IPS DF 6.9 (cell line): Measurements from ENCODE around the gene BCAS1.

ENCODE experiments used
- DNase-seq: peaks from one replicate; pipeline ENCODE4 v3.0.0-alpha.2; 2013; ENCODE audit warnings: low read depth, low spot score
- H3K27ac ChIP-seq: one replicate; pipeline ENCODE4 v1.5.1; 2013; ENCODE audit warnings: low read length, control low read depth
- H3K27me3 ChIP-seq: 2 replicates; pipeline ENCODE4 v1.6.1; 2013; ENCODE audit warnings: mild to moderate bottlenecking, low read length; ENCODE audit not compliant: control insufficient read depth, insufficient read depth
- H3K36me3 ChIP-seq: 2 replicates; pipeline ENCODE4 v1.6.1; 2013; ENCODE audit warnings: low read length; ENCODE audit not compliant: control insufficient read depth, insufficient read depth
- H3K4me1 ChIP-seq: 2 replicates; pipeline ENCODE4 v1.6.1; 2013; ENCODE audit warnings: low read length; ENCODE audit not compliant: control insufficient read depth, insufficient read depth
- H3K4me3 ChIP-seq: 2 replicates; pipeline ENCODE4 v1.5.1; 2013; ENCODE audit warnings: mild to moderate bottlenecking, low read length
- H3K9me3 ChIP-seq: 2 replicates; pipeline ENCODE4 v1.6.1; 2013; ENCODE audit warnings: low read length, inconsistent platforms; ENCODE audit not compliant: control insufficient read depth, insufficient read depth
- WGBS: extraction: QIAGEN DNeasy Blood & Tissue Kit; methylation state at CpG from one replicate; pipeline ENCODE4 v1.1.7; 2013; ENCODE audit warnings: mixed read lengths, missing lambda C conversion rate; ENCODE audit not compliant: insufficient read length, insufficient coverage; 5-methylcytosine and 5-hydroxymethylcytosine counted together

BCAS1 gene

GRCh38 chr20:54063992-54064676 is 6.3 kb downstream of the BCAS1 start:
- no peaks in the 10 kb centered on the region for H3K9me3 ChIP-seq
- H3K4me1 ChIP-seq: peaks cover 5% of the 10 kb centered on the region; the same call in 1 of the 2 replicates
- no peaks in the 10 kb centered on the region for H3K27me3 ChIP-seq
- no CpG with 5 or more reads among the region's 11 CpGs for WGBS
- H3K4me3 ChIP-seq: no peak overlapping the region
- H3K27ac ChIP-seq: no peak overlapping the region
- H3K36me3 ChIP-seq: no peaks in the 10 kb centered on the region; the same call in 1 of the 2 replicates
- DNase-seq: no peak

GRCh38 chr20:54063580-54063979 is 6.8 kb downstream of the BCAS1 start:
- Histone ChIP-seq H3K36me3 (no peaks in the 10 kb centered on the region; the same call in 1 of the 2 replicates), H3K4me3 (no peak overlapping the region), H3K27me3 (no peaks in the 10 kb centered on the region), H3K4me1 (peaks cover 5% of the 10 kb centered on the region; the same call in 1 of the 2 replicates), H3K27ac (no peak overlapping the region), H3K9me3 (no peaks in the 10 kb centered on the region)
- DNase-seq: no peak
- WGBS: no CpG with 5 or more reads among the region's 3 CpGs

- H3K4me1 ChIP-seq: peaks cover 5% of the 10 kb centered on the region; the same call in 1 of the 2 replicates
- no peak overlapping the region for H3K27ac ChIP-seq
Measured at GRCh38 chr20:54062812-54063280, 7.5 kb downstream of the BCAS1 start.

GRCh38 chr20:54061101-54061881 is 9.1 kb downstream of the BCAS1 start:
- Histone ChIP-seq H3K4me1 (0 out of 2 replicates have a peak, but pooled peaks cover 2% of the 10 kb centered on the region), H3K27ac (no peak overlapping the region), H3K9me3 (no peaks in the 10 kb centered on the region), H3K4me3 (no peak overlapping the region), H3K36me3 (no peaks in the 10 kb centered on the region; the same call in 1 of the 2 replicates), H3K27me3 (no peaks in the 10 kb centered on the region)
- no peak for DNase-seq
- WGBS: no CpG with 5 or more reads among the region's 8 CpGs

More at GRCh38 chr20:54062812-54063280, 7.5 kb downstream of the BCAS1 start:
- Histone ChIP-seq H3K9me3 (no peaks in the 10 kb centered on the region), H3K4me3 (no peak overlapping the region), H3K27me3 (no peaks in the 10 kb centered on the region), H3K36me3 (no peaks in the 10 kb centered on the region; the same call in 1 of the 2 replicates)
- no CpG with 5 or more reads among the region's 4 CpGs for WGBS
- DNase-seq: no peak

GRCh38 chr20:54059691-54060364 is 10.6 kb downstream of the BCAS1 start:
- Histone ChIP-seq H3K27me3 (no peaks in the 10 kb centered on the region), H3K36me3 (no peaks in the 10 kb centered on the region; the same call in 1 of the 2 replicates), H3K4me3 (no peak overlapping the region), H3K4me1 (no peaks in the 10 kb centered on the region), H3K9me3 (no peaks in the 10 kb centered on the region), H3K27ac (no peak overlapping the region)
- DNase-seq: no peak
- no CpG with 5 or more reads among the region's 6 CpGs for WGBS

GRCh38 chr20:54058420-54059139 is 11.8 kb downstream of the BCAS1 start:
- no CpG with 5 or more reads among the region's 16 CpGs for WGBS
- no peak overlapping the region for H3K27ac ChIP-seq
- no peak overlapping the region for H3K4me3 ChIP-seq
- DNase-seq: no peak
- no peaks in the 10 kb centered on the region for H3K27me3 ChIP-seq
- H3K36me3 ChIP-seq: no peaks in the 10 kb centered on the region; the same call in 1 of the 2 replicates
- H3K4me1 ChIP-seq: no peaks in the 10 kb centered on the region
- no peaks in the 10 kb centered on the region for H3K9me3 ChIP-seq

GRCh38 chr20:54056762-54057639 is 13.4 kb downstream of the BCAS1 start:
- H3K4me1 ChIP-seq: no peaks in the 10 kb centered on the region
- no CpG with 5 or more reads among the region's 3 CpGs for WGBS
- H3K27me3 ChIP-seq: no peaks in the 10 kb centered on the region
- H3K27ac ChIP-seq: no peak overlapping the region
- H3K9me3 ChIP-seq: no peaks in the 10 kb centered on the region
- no peak overlapping the region for H3K4me3 ChIP-seq
- H3K36me3 ChIP-seq: no peaks in the 10 kb centered on the region; the same call in 1 of the 2 replicates
- no peak for DNase-seq

- Histone ChIP-seq H3K4me1 (no peaks in the 10 kb centered on the region), H3K27ac (no peak overlapping the region), H3K9me3 (no peaks in the 10 kb centered on the region), H3K4me3 (no peak overlapping the region), H3K36me3 (no peaks in the 10 kb centered on the region), H3K27me3 (no peaks in the 10 kb centered on the region)
- no CpG with 5 or more reads among the region's 5 CpGs for WGBS
- no peak for DNase-seq
Measured at GRCh38 chr20:54054516-54054915, 15.9 kb downstream of the BCAS1 start.

- no CpG with 5 or more reads among the region's 2 CpGs for WGBS
- Histone ChIP-seq H3K9me3 (no peaks in the 10 kb centered on the region), H3K27me3 (no peaks in the 10 kb centered on the region)
Measured at GRCh38 chr20:54051068-54051467, 19.3 kb downstream of the BCAS1 start.

More at GRCh38 chr20:54051068-54051467, 19.3 kb downstream of the BCAS1 start:
- Histone ChIP-seq H3K27ac (no peak overlapping the region), H3K4me1 (no peaks in the 10 kb centered on the region), H3K4me3 (no peak overlapping the region), H3K36me3 (no peaks in the 10 kb centered on the region)
- DNase-seq: no peak
